ENCODE data around the gene TBXA2R.

The TBXA2R gene

GRCh38 chr19:3544742-3545668 is 61.7 kb downstream of the TBXA2R start:
- no peak for TF ChIP-seq MAX (IDR thresholded peaks at IDR 0.05; ENCODE audit: low read depth, low read length)
- TF ChIP-seq CTCF (IDR thresholded peaks at IDR 0.05; ENCODE audit: low read depth, low read length): peak; percentile 71
- no peak overlapping the region for H3K4me3 ChIP-seq (ENCODE audit: low read depth, low read length)
- DNase-seq (ENCODE audit: low read depth): peak; percentile 61

Measured in NB4 (cell line).